Measurements from ENCODE around the gene MFSD1. TPM values are rescaled to one million over a fixed set of nuclear protein-coding genes. Genes with fewer than 3 reads are reported as not detected.

Gene MFSD1
- total and polyA plus RNA-seq, 2 of the 8 experiments (the other 6 are each of a cell fraction or from before 2014, with no cell fraction given) = 9.3 to 11.5 TPM

DNA sequence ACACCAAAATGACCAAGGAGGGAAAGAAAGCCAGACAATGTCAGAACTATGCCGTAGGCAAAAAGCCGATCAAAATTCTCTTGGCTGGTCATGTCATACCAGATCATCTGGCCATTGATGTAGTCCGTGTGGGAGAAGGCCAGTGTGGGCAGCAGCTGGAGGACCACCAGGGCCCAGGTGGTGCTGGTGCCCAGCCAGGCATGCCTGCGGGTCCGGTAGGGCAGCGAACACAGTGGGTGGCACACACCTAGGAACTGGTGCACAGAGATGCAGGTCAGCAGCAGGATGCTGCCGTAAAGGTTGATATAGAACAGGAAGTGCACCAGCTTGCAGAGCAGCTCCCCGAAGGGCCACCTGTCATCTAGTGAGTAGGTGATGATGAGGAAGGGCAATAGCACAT, 39.5 kb downstream of the MFSD1 start:
- Histone ChIP-seq H3K23ac (ENCODE audit: insufficient read length) (no peak overlapping the region), H3K56ac (replicated peaks; ENCODE audit: insufficient read length, low read depth, low read length) (no peak overlapping the region), H3K4ac (replicated peaks; ENCODE audit: insufficient read length, low read depth, low read length) (no peak overlapping the region), H2BK5ac (ENCODE audit: low read depth, low read length) (no peak overlapping the region), H2BK12ac (ENCODE audit: low read depth, low read length) (no peak overlapping the region), H3K4me1 (replicated peaks in 1 of 4; ENCODE audit: control insufficient read depth in 3 of 4, insufficient read depth in 4 of 4, low read length in 3 of 4) (no peaks in the 10 kb centered on the region), H2BK15ac (ENCODE audit: low read length) (no peak overlapping the region), H4K91ac (replicated peaks; ENCODE audit: insufficient read length, low read length) (no peak overlapping the region), H2AFZ (ENCODE audit: low read length) (no peak overlapping the region), H2AK5ac (ENCODE audit: low read depth, low read length) (no peak overlapping the region), H3K18ac (ENCODE audit: extremely low read depth, low read length) (no peak overlapping the region), H3K9ac (replicated peaks in 1 of 4; ENCODE audit: extremely low read depth in 1 of 4, low read depth in 3 of 4, low read length in 3 of 4) (no peak overlapping the region), H3K23me2 (ENCODE audit: low read depth, low read length) (no peaks in the 10 kb centered on the region), H3K4me3 (ENCODE audit: extremely low read depth in 1 of 4, insufficient read depth in 2 of 4, low read depth in 3 of 4, low read length in 4 of 4) (no peak overlapping the region), H3K27ac (ENCODE audit: low read depth, low read length) (no peak overlapping the region), H3K9me3 (ENCODE audit: insufficient read depth in 2 of 2, low read depth in 1 of 2, low read length in 1 of 2) (no peaks in the 10 kb centered on the region), H3K14ac (ENCODE audit: insufficient read length) (no peak overlapping the region), H2BK120ac (replicated peaks; ENCODE audit: low read depth, low read length) (no peak overlapping the region), H4K8ac (ENCODE audit: extremely low read depth, insufficient read depth, low read length) (no peak overlapping the region), H3K4me2 (ENCODE audit: insufficient read depth in 1 of 2, low read depth in 2 of 2, low read length in 2 of 2) (no peak overlapping the region), H3K79me1 (ENCODE audit: low read depth, low read length) (no peaks in the 10 kb centered on the region), H4K20me1 (replicated peaks in 1 of 2; ENCODE audit: control insufficient read depth in 1 of 2, insufficient read depth in 2 of 2, low read length in 2 of 2) (no peaks in the 10 kb centered on the region), H4K5ac (ENCODE audit: insufficient read length, low read depth, low read length) (no peak overlapping the region), H3K79me2 (ENCODE audit: control insufficient read depth in 1 of 2, insufficient read depth in 2 of 2, low read length in 2 of 2) (no peaks in the 10 kb centered on the region), H3K27me3 (replicated peaks in 1 of 4; ENCODE audit: control insufficient read depth in 3 of 4, extremely low read depth in 1 of 4, insufficient read depth in 3 of 4, low read length in 3 of 4) (no peaks in the 10 kb centered on the region), H3K36me3 (ENCODE audit: control insufficient read depth in 2 of 4, insufficient read depth in 4 of 4, low read length in 3 of 4) (no peaks in the 10 kb centered on the region), H2BK20ac (ENCODE audit: low read length) (no peak overlapping the region)
- FAIRE-seq (no peak), DNase-seq (ENCODE audit: low read depth in 1 of 2, low spot score in 2 of 2) (no peak)
- WGBS, 2 experiments (ENCODE audit: extremely low coverage in 1 of 2, insufficient coverage in 1 of 2, insufficient read length in 1 of 2, insufficient replicate concordance in 2 of 2, low coverage in 1 of 2, low lambda C conversion rate in 2 of 2, missing lambda C conversion rate in 1 of 2) = 88% methylated on average over 8 of the region's 8 CpGs; no CpG with 5 or more reads in 1 of the 2 experiments
- POLR2A ChIA-PET (ENCODE audit: partially characterized antibody) = interaction anchor here (0.6 kb wide), 1 partner anchor 1196 kb away, joined by 3 read pairs; no protein-coding TSS in a partner anchor
- CTCF ChIA-PET (ENCODE audit: partially characterized antibody) = interaction anchor here (1.2 to 14.4 kb wide), 5 partner anchors 10 to 418 kb away, joined by 5 to 195 read pairs (median 8); no protein-coding TSS in a partner anchor
- TF ChIP-seq, protein P1, sequence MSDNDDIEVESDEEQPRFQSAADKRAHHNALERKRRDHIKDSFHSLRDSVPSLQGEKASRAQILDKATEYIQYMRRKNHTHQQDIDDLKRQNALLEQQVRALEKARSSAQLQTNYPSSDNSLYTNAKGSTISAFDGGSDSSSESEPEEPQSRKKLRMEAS (IDR thresholded peaks at IDR 0.05) = no peak
- TF ChIP-seq, protein P2, sequence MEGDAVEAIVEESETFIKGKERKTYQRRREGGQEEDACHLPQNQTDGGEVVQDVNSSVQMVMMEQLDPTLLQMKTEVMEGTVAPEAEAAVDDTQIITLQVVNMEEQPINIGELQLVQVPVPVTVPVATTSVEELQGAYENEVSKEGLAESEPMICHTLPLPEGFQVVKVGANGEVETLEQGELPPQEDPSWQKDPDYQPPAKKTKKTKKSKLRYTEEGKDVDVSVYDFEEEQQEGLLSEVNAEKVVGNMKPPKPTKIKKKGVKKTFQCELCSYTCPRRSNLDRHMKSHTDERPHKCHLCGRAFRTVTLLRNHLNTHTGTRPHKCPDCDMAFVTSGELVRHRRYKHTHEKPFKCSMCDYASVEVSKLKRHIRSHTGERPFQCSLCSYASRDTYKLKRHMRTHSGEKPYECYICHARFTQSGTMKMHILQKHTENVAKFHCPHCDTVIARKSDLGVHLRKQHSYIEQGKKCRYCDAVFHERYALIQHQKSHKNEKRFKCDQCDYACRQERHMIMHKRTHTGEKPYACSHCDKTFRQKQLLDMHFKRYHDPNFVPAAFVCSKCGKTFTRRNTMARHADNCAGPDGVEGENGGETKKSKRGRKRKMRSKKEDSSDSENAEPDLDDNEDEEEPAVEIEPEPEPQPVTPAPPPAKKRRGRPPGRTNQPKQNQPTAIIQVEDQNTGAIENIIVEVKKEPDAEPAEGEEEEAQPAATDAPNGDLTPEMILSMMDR (IDR thresholded peaks at IDR 0.05; ENCODE audit: control extremely low read depth in 1 of 3, insufficient read depth in 1 of 3, low read depth in 1 of 3, low read length in 3 of 3) = no peak
- TF ChIP-seq GTF2F1 (IDR thresholded peaks at IDR 0.05; ENCODE audit: borderline replicate concordance, low read depth, low read length) = no peak
- TF ChIP-seq MAFK (IDR thresholded peaks at IDR 0.05; ENCODE audit: low read depth, low read length) = no peak
- TF ChIP-seq NRF1 (IDR thresholded peaks at IDR 0.05; ENCODE audit: low read depth, low read length) = no peak
- TF ChIP-seq SIX5 (IDR thresholded peaks at IDR 0.05; ENCODE audit: low read depth, low read length) = no peak
- TF ChIP-seq SIRT6 (IDR thresholded peaks at IDR 0.05; ENCODE audit: low read length) = no peak
- TF ChIP-seq TEAD4 (IDR thresholded peaks at IDR 0.05; ENCODE audit: low read depth, low read length) = no peak
- TF ChIP-seq CREB1 (IDR thresholded peaks at IDR 0.05) = no peak
- no peak for TF ChIP-seq KDM1A (IDR thresholded peaks at IDR 0.05; ENCODE audit: borderline replicate concordance, low read length)
- no peak for TF ChIP-seq POU5F1 (IDR thresholded peaks at IDR 0.05; ENCODE audit: low read depth, low read length)
- no peak for TF ChIP-seq CBX5 (IDR thresholded peaks at IDR 0.05; ENCODE audit: low read depth, low read length)
- no peak for TF ChIP-seq SIN3A (conservative IDR thresholded peaks at IDR 0.05 in 1 of 2, IDR thresholded peaks at IDR 0.05 in 1 of 2; ENCODE audit: low read depth in 1 of 2, low read length in 2 of 2)

All from H1 (cell line).